Effector memory CD4-positive, alpha-beta T cell (primary cell): Measurements from ENCODE around the gene KCNH5.

Source experiments
- DNase-seq, 3 donors: peaks; one replicate each; pipeline ENCODE4 v3.0.0-alpha.2; 2020
- H3K27ac ChIP-seq: 2 replicates; pipeline ENCODE4 v1.7.0; 2013; ENCODE audit warnings: mild to moderate bottlenecking, low read length, moderate library complexity; ENCODE audit not compliant: insufficient read depth, poor library complexity, severe bottlenecking
- H3K27me3 ChIP-seq: replicated peaks from 2 replicates; pipeline ENCODE4 v1.7.0; 2013; ENCODE audit warnings: mild to moderate bottlenecking, low read length; ENCODE audit not compliant: insufficient read depth, control insufficient read depth, poor library complexity, severe bottlenecking
- H3K36me3 ChIP-seq: 2 replicates; pipeline ENCODE4 v1.7.0; 2013; ENCODE audit warnings: mild to moderate bottlenecking, low read length, moderate library complexity; ENCODE audit not compliant: control insufficient read depth, insufficient read depth
- H3K4me1 ChIP-seq: 2 replicates; pipeline ENCODE4 v1.7.0; 2013; ENCODE audit warnings: low read length, mild to moderate bottlenecking; ENCODE audit not compliant: control insufficient read depth, insufficient read depth, poor library complexity, severe bottlenecking
- H3K4me3 ChIP-seq: 2 replicates; pipeline ENCODE4 v1.7.0; 2013; ENCODE audit warnings: low read length, low read depth, mild to moderate bottlenecking; ENCODE audit not compliant: insufficient read depth, poor library complexity, severe bottlenecking
- H3K9me3 ChIP-seq: 2 replicates; pipeline ENCODE4 v1.7.0; 2013; ENCODE audit warnings: mild to moderate bottlenecking, low read length, moderate library complexity; ENCODE audit not compliant: control insufficient read depth

KCNH5 gene

DNA sequence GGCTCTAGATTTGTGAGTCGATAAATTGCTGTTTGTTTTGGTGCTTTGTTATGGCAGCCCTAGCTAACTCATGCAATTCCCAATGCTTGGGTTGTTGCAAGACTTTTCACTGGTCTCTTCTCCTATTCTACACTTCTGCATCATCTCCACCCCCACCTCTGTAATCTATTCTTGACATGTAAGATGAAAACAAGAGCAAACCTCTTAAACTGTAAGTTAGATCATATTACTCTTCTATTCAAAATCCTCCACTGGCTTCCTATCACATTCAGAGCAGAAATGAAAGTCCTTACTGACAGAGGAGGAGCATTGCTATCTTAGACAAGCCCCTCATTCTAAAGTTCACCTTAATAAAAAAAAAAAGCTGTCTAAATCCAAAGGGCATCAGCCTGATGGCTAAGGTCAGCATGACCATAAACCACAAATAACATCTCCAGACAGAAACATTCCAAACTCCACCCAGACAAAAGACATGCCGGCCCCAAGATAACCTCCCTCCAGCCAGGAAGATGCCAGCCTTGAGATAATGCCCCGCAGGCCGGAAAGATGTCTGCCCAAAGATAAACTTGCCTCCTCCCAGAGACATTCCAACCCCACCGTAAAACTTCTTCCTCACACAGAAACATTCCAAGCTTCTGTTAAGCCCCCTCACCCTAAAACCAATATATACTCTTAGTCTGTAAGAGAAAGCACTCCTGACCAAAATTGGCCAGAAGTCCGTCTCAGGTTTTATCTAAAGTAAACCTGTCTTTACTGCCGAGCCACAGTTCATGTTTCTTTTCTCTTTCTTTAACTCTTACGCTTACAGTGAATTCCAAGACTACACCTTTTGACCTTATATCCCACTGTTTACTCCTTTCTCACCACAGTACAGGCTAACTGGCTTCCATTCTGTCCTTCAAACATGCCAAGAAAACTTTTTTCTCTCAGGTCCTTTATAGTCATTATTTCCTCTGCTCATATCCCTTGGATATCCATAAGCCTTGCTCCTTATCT is 308.9 kb downstream of the KCNH5 start:
- Histone ChIP-seq H3K4me1 (no peaks in the 10 kb centered on the region), H3K27me3 (no peaks in the 10 kb centered on the region), H3K36me3 (no peaks in the 10 kb centered on the region), H3K27ac (no peak overlapping the region), H3K4me3 (no peak overlapping the region), H3K9me3 (no peaks in the 10 kb centered on the region)
- no peak for DNase-seq

DNA sequence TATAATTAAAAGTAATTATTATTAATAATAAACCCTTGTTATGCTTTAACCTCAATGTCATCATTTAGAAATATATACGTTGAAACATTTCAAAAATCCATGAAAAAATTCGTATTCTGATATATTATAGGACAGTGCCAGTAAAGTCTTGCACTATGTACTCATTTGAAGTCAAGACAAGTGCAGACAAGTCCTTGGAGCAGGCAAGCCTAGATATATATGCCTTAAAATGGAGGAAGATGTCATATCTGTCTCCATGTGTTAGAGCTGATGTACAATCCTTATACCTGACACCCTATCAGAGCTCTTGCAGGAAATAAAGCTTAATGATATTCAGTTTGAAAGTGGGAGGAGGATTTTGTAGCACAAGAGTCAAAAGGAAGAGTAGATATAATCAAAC is 310.4 kb downstream of the KCNH5 start:
- Histone ChIP-seq H3K27ac (no peak overlapping the region), H3K27me3 (no peaks in the 10 kb centered on the region), H3K9me3 (no peaks in the 10 kb centered on the region), H3K36me3 (no peaks in the 10 kb centered on the region), H3K4me3 (no peak overlapping the region), H3K4me1 (no peaks in the 10 kb centered on the region)
- DNase-seq = no peak

DNA sequence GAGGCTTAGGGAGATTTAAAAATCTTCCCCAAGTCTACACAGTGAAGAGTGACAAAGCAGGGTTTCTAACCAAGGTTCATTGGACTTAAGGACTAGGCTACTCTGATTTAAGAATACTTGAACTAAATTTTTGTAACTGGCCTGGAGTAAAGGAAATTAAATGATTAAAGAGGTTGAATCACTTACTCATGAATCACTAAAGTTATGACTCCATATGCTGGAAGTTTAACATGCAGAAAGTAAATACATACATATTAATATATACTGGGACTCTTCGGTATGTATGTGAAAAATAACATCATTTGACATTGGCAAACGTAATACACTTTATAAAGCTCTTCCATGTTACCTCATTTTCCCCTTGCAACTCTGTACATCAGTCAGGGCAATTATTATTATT is 322.9 kb downstream of the KCNH5 start:
- Histone ChIP-seq H3K9me3 (no peaks in the 10 kb centered on the region), H3K36me3 (no peaks in the 10 kb centered on the region), H3K4me3 (no peak overlapping the region), H3K4me1 (no peaks in the 10 kb centered on the region), H3K27ac (no peak overlapping the region), H3K27me3 (no peaks in the 10 kb centered on the region)
- DNase-seq = no peak

DNA sequence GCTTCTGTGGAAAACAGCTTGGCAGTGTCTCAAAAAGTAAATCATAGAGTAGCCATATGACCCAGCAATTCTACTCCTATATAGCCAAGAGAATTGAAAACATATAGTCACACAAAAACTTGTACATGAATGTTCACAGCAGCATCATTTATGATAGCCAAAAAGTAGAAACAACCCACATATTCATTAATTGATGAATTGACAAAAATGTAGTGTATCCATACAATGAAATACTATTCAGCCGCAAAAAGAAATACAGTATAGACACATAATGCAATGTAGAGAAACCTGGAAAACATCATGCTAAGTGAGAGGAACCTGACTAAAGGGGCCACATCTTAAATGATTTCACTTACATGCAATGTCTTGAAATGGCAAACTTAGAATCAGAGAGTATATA is 326.6 kb downstream of the KCNH5 start:
- Histone ChIP-seq H3K9me3 (no peaks in the 10 kb centered on the region), H3K27me3 (no peaks in the 10 kb centered on the region), H3K27ac (no peak overlapping the region), H3K4me3 (no peak overlapping the region), H3K4me1 (no peaks in the 10 kb centered on the region), H3K36me3 (no peaks in the 10 kb centered on the region)
- no peak for DNase-seq

DNA sequence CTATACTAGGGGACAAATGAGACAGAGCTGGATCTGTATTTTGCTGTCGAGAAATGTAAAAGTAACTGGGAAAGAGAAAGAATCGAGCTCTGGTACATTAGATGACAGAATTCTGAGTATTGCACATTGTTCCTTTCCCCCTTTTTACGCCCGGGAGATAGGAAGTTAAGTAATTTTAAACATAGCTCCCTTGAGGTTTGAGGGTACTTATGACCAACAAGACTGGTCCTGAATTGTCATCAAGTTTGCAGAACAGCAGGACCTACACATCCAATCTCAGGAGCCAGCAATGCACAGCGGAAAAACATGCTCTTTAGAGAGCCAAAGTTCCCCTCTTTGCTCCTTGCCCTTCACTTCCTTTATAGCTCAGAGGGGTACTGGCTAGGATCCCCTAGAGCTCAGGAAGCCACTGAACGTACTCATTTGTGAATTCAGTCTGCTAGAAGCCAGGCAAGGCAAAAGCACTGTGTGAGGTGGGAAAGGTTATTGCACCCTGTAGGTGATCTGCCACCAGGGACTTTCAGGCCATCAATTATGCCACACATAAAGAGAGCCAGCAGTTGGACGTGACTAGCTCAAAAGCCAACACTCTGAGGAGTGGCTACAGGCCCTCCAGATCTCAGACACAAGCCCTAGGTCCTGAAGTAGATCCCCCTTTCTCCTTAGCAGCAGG is 333.8 kb downstream of the KCNH5 start:
- no peak overlapping the region for H3K4me3 ChIP-seq
- no peaks in the 10 kb centered on the region for H3K9me3 ChIP-seq
- H3K36me3 ChIP-seq = no peaks in the 10 kb centered on the region
- no peaks in the 10 kb centered on the region for H3K4me1 ChIP-seq
- DNase-seq = no peak
- no peaks in the 10 kb centered on the region for H3K27me3 ChIP-seq
- no peak overlapping the region for H3K27ac ChIP-seq

DNA sequence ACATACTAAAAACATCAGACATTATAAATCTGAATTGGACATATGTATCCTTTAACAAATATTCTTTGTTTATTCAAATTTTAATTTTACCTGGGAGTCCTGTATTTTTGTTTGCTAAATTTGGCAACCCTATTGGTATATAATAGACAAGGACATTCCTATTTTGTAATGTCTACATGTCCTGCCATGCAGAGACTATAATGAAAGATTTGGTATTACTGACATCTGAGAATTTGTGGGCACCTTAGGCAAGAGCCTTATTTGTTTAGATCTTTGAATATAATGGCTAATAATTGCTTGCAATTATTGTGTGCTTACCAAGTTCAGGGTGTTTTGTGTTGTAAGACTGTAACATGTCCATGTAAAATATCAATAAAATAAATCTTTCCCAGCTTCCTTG is 334.4 kb downstream of the KCNH5 start:
- H3K27me3 ChIP-seq = no peaks in the 10 kb centered on the region
- no peaks in the 10 kb centered on the region for H3K36me3 ChIP-seq
- no peaks in the 10 kb centered on the region for H3K9me3 ChIP-seq
- H3K27ac ChIP-seq = no peak overlapping the region
- no peak for DNase-seq
- no peaks in the 10 kb centered on the region for H3K4me1 ChIP-seq
- no peak overlapping the region for H3K4me3 ChIP-seq

DNA sequence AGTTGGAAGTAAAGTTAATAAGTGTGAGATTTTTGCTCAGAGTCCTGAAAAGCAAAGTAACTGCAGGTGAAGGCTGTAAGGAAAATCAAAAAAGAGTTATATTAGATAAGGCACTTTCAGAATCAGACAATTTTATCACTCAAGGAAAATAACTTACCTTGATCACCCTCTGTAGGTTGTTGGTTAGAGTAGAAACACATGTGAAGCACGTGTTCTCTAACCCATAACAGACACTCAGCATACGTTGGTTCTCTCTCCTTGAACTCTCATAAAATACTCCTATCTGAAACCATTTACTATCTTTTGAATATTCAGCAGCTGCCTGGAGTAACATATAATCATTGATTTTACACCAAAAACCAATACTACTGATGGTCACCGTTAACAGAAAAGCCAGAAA is 335.5 kb downstream of the KCNH5 start:
- no peak overlapping the region for H3K27ac ChIP-seq
- no peak overlapping the region for H3K4me3 ChIP-seq
- H3K4me1 ChIP-seq = no peaks in the 10 kb centered on the region
- H3K9me3 ChIP-seq = no peaks in the 10 kb centered on the region
- H3K36me3 ChIP-seq = no peaks in the 10 kb centered on the region
- H3K27me3 ChIP-seq = no peaks in the 10 kb centered on the region
- no peak for DNase-seq

DNA sequence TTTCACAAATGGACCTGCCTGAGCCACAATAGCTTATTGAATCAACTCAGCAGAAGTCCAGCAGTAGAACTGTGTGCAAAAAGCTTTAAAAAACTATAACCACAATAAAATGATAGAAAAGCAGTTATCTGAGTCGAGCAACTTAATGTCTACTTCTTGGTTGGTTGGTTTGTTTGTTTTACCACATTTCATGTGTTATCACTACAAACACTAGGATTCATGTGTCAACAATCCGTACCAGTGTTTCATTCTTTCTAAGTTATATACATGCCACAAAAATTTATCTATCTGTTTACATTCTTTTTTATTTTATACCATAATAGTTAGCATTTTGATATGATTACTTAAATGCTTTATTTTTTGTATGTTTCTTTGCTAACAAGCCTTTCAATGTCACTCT is 339.0 kb downstream of the KCNH5 start:
- H3K27me3 ChIP-seq = no peaks in the 10 kb centered on the region
- H3K27ac ChIP-seq = no peak overlapping the region
- no peaks in the 10 kb centered on the region for H3K4me1 ChIP-seq
- no peaks in the 10 kb centered on the region for H3K9me3 ChIP-seq
- H3K4me3 ChIP-seq = no peak overlapping the region
- no peaks in the 10 kb centered on the region for H3K36me3 ChIP-seq
- no peak for DNase-seq

DNA sequence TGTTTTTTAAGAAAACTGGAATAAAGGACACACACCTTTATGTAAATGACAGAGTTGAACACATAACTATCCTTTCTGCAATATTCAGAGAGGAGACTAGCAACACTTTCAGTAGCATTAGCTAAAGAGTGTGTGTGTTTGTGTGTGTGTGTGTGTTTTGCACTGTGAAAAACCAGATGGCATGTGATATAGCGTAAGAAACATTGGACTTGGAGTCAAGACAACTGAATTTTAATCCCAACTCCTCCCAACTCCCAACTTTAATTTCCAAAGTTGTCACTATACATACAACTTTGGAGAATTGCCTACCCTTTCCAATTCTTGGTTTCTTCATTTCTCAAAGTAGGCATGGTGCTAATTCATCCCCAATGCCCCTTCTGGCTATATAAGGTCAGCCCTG is 347.8 kb downstream of the KCNH5 start:
- no peak for DNase-seq
- H3K9me3 ChIP-seq = no peaks in the 10 kb centered on the region
- no peaks in the 10 kb centered on the region for H3K4me1 ChIP-seq
- no peaks in the 10 kb centered on the region for H3K27me3 ChIP-seq
- H3K4me3 ChIP-seq = no peak overlapping the region
- H3K27ac ChIP-seq = no peak overlapping the region
- H3K36me3 ChIP-seq = no peaks in the 10 kb centered on the region

DNA sequence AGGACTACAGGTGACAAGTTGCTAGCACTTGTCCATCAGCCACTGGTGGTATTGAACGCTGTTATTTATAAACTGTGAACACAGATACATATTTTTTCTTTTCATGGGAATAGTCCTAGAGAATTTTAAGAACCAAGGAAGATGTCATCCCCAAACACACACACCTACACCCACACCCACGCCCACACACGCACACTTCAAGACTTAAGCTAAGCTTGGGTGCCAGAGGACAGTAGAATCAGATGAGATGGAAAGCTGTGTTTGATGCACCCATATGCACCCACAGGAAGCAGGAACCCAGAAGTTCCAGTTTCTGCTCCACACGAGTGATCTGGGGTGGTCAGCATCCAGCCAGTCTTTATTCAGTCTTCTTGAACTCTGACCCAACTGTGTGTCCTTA is 348.3 kb downstream of the KCNH5 start:
- no peak for DNase-seq
- Histone ChIP-seq H3K4me1 (no peaks in the 10 kb centered on the region), H3K27me3 (no peaks in the 10 kb centered on the region), H3K27ac (no peak overlapping the region), H3K36me3 (no peaks in the 10 kb centered on the region), H3K9me3 (no peaks in the 10 kb centered on the region), H3K4me3 (no peak overlapping the region)
